Cardiac fibroblast (primary cell): ENCODE results near the gene CALM1.
A peak's percentile ranks its signal among the peaks of the same experiment; 100 is the strongest.

Source experiments
- DNase-seq, 2 donors: peaks; one replicate each; pipeline versions ENCODE4 v3.0.0 to v3.0.0-alpha.2; 2010; ENCODE audit warnings: low read depth in 2 of 2
- H3K4me3 ChIP-seq, 2 donors: replicated peaks in 1 of 2; 1 replicate in 1 of 2; 2 replicates in 1 of 2; pipeline ENCODE4 v1.5.1; 2011; ENCODE audit warnings: low read depth in 2 of 2, low read length in 2 of 2, mild to moderate bottlenecking in 2 of 2, moderate library complexity in 1 of 2
- CTCF ChIP-seq: IDR thresholded peaks from one replicate; pipeline ENCODE4 v1.5.1; 2011; ENCODE audit warnings: low read depth, mild to moderate bottlenecking, low read length, inconsistent platforms

The CALM1 gene

GRCh38 chr14:90444077-90444696, 47.4 kb downstream of the CALM1 start:
- no peak for TF ChIP-seq CTCF
- peak in 1 of 2 donors; percentile 61 for DNase-seq
- no peak overlapping the region for H3K4me3 ChIP-seq

DNA sequence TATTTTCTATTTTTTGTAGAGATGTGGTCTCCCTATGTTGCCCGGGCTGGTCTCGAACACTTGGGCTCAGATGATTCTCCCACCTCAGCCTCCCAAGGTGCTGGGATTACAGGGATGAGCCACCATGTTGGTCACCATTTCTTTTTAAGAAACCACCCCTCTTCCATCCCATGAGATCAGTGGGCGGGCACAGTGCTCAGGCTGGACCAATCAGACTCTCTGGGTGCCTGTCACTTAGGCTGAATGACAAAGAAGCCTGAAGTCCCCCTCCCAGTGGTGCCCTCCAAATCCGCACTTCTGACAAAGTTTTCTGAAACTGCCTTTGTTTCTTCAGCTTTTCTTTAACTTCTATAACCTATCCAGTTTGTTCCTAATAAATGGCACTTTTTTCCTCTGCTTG, 48.2 kb downstream of the CALM1 start:
- no peak for DNase-seq
- no peak for TF ChIP-seq CTCF
- H3K4me3 ChIP-seq: no peak overlapping the region

- DNase-seq: no peak
- no peak for TF ChIP-seq CTCF
- no peak overlapping the region for H3K4me3 ChIP-seq
These were observed 49.6 kb downstream of the CALM1 start for GRCh38 chr14:90446405-90446804.

DNA sequence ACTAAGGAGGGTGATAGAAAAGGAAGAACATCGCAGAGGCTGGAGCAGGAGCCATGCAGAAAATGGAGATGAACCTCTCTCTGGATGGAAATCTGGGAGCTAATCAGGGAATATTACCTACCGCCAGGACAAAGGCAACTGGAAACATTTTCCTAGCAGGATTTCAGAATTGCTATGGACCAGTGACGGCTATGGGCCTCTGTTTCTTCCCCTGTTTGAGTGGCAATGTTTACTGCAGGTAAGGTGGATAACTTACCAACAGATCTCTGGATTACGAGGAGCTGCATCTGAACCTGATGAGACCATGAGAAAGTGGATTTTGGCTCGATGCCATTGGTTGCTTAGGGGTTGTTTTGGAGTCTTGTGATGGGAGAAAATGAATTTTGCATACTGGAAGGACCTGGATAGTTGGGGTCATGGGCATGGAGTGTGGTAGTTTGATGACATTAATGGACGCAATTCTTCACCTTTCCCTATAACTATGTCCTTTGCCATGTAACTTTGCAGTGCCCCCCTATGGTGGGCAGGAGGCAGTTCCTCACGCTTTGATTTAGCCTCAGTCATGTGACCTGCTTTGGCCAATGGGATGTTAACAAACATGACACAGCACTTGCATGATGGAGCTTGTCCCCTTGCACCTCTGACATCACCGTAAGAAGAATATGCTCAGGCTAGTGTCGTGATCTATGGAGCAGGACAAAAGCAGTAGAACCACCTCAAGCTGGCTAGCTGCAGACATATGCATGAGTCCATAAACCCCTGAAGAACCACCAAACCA, 51.1 kb downstream of the CALM1 start:
- no peak for TF ChIP-seq CTCF
- no peak overlapping the region for H3K4me3 ChIP-seq
- no peak for DNase-seq

DNA sequence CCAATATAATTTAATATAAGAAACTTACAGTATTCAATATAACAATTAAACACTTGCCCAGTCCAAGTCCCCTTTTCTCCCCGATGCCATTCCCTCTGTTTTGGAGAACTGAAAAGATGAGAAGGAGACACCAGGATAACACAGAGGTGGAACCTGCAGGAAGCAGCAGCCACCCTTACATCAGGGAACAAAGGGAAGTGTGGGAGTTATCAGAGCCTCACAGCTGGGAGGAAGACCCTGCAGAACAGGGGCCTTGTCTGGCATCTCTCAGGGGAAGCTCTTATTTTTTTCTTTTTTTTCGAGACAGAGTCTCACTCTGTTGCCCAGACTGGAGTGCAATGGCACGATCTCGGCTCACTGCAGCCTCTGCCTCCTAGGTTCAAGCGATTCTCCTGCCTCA, 52.6 kb downstream of the CALM1 start:
- H3K4me3 ChIP-seq: no peak overlapping the region
- no peak for TF ChIP-seq CTCF
- no peak for DNase-seq

GRCh38 chr14:90450151-90450550, 53.3 kb downstream of the CALM1 start:
- no peak overlapping the region for H3K4me3 ChIP-seq
- no peak for TF ChIP-seq CTCF
- DNase-seq: no peak
